HFFc6 (cell line): ENCODE results near the gene TRIM63. TPM values are rescaled to one million over a fixed set of nuclear protein-coding genes. Genes with fewer than 3 reads are reported as not detected.

Experiments
- DNase-seq: peaks from one replicate; pipeline ENCODE4 v3.0.0-alpha.2; 2018
- H3K27ac Mint-ChIP-seq: 2 replicates; pipeline ENCODE4 v1.8.0; 2020; ENCODE audit warnings: mild to moderate bottlenecking, mixed read lengths
- H3K27me3 Mint-ChIP-seq: 2 replicates; pipeline ENCODE4 v1.8.0; 2021; ENCODE audit warnings: mild to moderate bottlenecking, moderate library complexity, mixed read lengths; ENCODE audit not compliant: insufficient read depth
- H3K36me3 Mint-ChIP-seq: 2 replicates; pipeline ENCODE4 v1.8.0; 2021; ENCODE audit warnings: low read depth, mixed read lengths
- H3K4me1 Mint-ChIP-seq: 2 replicates; pipeline ENCODE4 v1.8.0; 2020; ENCODE audit warnings: low read depth, mixed read lengths
- H3K4me3 Mint-ChIP-seq: 2 replicates; pipeline ENCODE4 v1.8.0; 2020; ENCODE audit warnings: mild to moderate bottlenecking, moderate library complexity, mixed read lengths
- H3K9me3 Mint-ChIP-seq: 2 replicates; pipeline ENCODE4 v1.8.0; 2020; ENCODE audit warnings: mild to moderate bottlenecking, mixed read lengths
- CTCF ChIP-seq: fragments of 200-600 bp; sonication (generic); IDR thresholded peaks from 2 replicates; pipeline ENCODE4 v1.5.0; 2021; ENCODE audit warnings: antibody characterized with exemption, mild to moderate bottlenecking
- total RNA-seq, 6 experiments: library from RNA; stranded (reverse); fragmentation: NEBNext Ultra II Directional; extraction: Animal tissue kit (Norgen Biotek cat#: 25700); gene quantifications; 2 replicates in 1 of 6; 3 replicates in 5 of 6; pipeline ENCODE4 v1.2.3, GENCODE V29; 2021

The TRIM63 gene
- total RNA-seq, 6 experiments from 2014 or later, result not detected

GRCh38 chr1:26035959-26036755, 31.3 kb downstream of the TRIM63 start:
- TF ChIP-seq CTCF, result peak; percentile 100
- peak; percentile 57 for DNase-seq
- Mint-ChIP-seq H3K4me3 (peak overlapping the region; percentile 93), H3K4me1 (peaks cover 38% of the 10 kb centered on the region), H3K36me3 (no peaks in the 10 kb centered on the region; the same call in 1 of the 2 replicates), H3K27me3 (peaks cover 25% of the 10 kb centered on the region), H3K9me3 (no peaks in the 10 kb centered on the region), H3K27ac (peak overlapping the region; percentile 72)

- Mint-ChIP-seq H3K36me3 (peaks cover 7% of the 10 kb centered on the region; the same call in 1 of the 2 replicates), H3K4me3 (peak overlapping the region; percentile 93), H3K9me3 (no peaks in the 10 kb centered on the region), H3K27ac (peak overlapping the region; percentile 72), H3K4me1 (peaks cover 46% of the 10 kb centered on the region), H3K27me3 (peaks cover 20% of the 10 kb centered on the region)
- DNase-seq, result peak; percentile 83
- TF ChIP-seq CTCF, result no peak
Measured at GRCh38 chr1:26035203-26035958, 32.0 kb downstream of the TRIM63 start.

- Mint-ChIP-seq H3K4me1 (peaks cover 48% of the 10 kb centered on the region), H3K9me3 (no peaks in the 10 kb centered on the region), H3K27me3 (peaks cover 20% of the 10 kb centered on the region), H3K27ac (peak overlapping the region; percentile 64; the same call in 1 of the 2 replicates), H3K36me3 (peaks cover 8% of the 10 kb centered on the region; the same call in 1 of the 2 replicates), H3K4me3 (peak overlapping the region; percentile 93)
- TF ChIP-seq CTCF, result no peak
- no peak for DNase-seq
Measured at GRCh38 chr1:26034504-26035202, 32.8 kb downstream of the TRIM63 start.

GRCh38 chr1:26032656-26033357, 34.6 kb downstream of the TRIM63 start:
- peaks cover 52% of the 10 kb centered on the region for H3K4me1 Mint-ChIP-seq
- no peak for TF ChIP-seq CTCF
- peaks cover 9% of the 10 kb centered on the region; the same call in 1 of the 2 replicates for H3K27me3 Mint-ChIP-seq
- H3K4me3 Mint-ChIP-seq, result no peak overlapping the region
- H3K36me3 Mint-ChIP-seq, result peaks cover 8% of the 10 kb centered on the region; the same call in 1 of the 2 replicates
- no peak overlapping the region for H3K27ac Mint-ChIP-seq
- DNase-seq, result no peak
- H3K9me3 Mint-ChIP-seq, result no peaks in the 10 kb centered on the region
